ENCODE data around the gene SREBF1. TPM values are rescaled to one million over a fixed set of nuclear protein-coding genes. Genes with fewer than 3 reads are reported as not detected.

SREBF1 gene
- total and polyA plus RNA-seq, 8 donors: 13.1 to 207 (median 80.3) TPM

- Histone ChIP-seq H3K27me3 (no peaks in the 10 kb centered on the region), H3K4me1 (peaks cover 0 to 48% (median 14%) of the 10 kb centered on the region in 4 donors), H3K36me3 (peaks cover 15 to 63% (median 44%) of the 10 kb centered on the region in 4 donors), H3K4me3 (no peak overlapping the region), H3K27ac (peak overlapping the region in 2 of 5 donors; percentile 5 to 18), H3K9me3 (no peaks in the 10 kb centered on the region)
- TF ChIP-seq POLR2AphosphoS5 (IDR thresholded peaks at IDR 0.05) (no peak), EP300 (IDR thresholded peaks at IDR 0.05) (no peak), POLR2A (IDR thresholded peaks at IDR 0.05) (no peak)
- TF ChIP-seq, protein P1, sequence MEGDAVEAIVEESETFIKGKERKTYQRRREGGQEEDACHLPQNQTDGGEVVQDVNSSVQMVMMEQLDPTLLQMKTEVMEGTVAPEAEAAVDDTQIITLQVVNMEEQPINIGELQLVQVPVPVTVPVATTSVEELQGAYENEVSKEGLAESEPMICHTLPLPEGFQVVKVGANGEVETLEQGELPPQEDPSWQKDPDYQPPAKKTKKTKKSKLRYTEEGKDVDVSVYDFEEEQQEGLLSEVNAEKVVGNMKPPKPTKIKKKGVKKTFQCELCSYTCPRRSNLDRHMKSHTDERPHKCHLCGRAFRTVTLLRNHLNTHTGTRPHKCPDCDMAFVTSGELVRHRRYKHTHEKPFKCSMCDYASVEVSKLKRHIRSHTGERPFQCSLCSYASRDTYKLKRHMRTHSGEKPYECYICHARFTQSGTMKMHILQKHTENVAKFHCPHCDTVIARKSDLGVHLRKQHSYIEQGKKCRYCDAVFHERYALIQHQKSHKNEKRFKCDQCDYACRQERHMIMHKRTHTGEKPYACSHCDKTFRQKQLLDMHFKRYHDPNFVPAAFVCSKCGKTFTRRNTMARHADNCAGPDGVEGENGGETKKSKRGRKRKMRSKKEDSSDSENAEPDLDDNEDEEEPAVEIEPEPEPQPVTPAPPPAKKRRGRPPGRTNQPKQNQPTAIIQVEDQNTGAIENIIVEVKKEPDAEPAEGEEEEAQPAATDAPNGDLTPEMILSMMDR (IDR thresholded peaks at IDR 0.05): no peak
- WGBS, 5 donors: 80 to 88% (median 80%) methylated on average over 6 of the region's 6 CpGs
- intact Hi-C loops (cut with DNase I; ENCODE audit: low total_unique reads): no loop called here
- no peak for DNase-seq
These were observed 33.5 kb upstream of the SREBF1 start for GRCh38 chr17:17870247-17870646.

DNA sequence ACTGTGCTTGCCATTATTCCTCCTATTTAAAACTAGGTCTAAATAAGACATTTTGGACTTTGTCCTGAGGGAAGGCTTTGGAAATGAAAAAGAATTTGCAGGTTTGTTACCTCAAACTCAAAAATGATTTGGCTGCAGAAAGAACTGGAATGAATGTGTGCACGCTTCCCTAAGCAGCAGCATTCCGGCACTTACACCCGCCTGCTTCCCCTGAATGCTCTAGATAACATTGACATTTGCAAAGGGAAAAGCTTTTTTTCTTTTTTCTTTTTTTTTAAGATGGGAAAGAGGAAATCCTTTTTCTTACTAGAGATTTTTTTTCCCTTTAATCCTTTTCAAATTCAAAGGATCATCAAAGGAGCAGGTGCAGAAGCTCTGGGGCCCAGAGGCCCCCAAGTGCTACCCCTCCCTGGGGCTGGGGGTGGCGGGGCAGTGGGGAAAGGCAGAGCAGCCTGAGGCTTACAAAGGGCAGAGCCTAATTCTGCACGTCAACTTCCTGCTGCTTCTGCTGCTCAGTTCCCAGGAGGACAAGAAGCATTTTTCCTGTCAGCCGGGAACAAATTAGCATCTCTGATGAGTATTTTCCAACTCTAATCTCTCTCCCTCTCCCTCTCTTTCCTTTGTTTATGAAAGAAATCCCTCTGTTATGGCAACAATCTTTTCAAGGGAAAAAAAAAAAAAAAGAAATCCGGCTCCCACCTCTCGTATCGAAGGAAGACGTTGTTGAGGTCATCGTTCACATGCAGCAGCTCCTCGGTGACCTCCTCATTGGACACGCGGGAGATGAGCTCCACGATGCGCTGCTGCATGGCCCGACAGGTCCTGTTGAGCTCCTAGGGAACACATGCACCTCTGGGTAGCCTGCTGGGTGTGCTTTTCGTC lies 32.1 kb upstream of the SREBF1 start:
- TF ChIP-seq POLR2AphosphoS5 (IDR thresholded peaks at IDR 0.05) (peak in 2 of 3 donors; percentile 1 to 13), POLR2A (IDR thresholded peaks at IDR 0.05) (no peak)
- WGBS, 5 donors: 58 to 69% (median 60%) methylated on average over 18 of the region's 18 CpGs
- intact Hi-C loops (cut with DNase I; ENCODE audit: low total_unique reads): no loop called here
- H3K27ac ChIP-seq: peak overlapping the region in 4 of 5 donors; percentile 1 to 34 (median 25)
- peak in 1 of 2 donors; percentile 79 for DNase-seq
- H3K4me1 ChIP-seq: peaks cover 0 to 34% (median 14%) of the 10 kb centered on the region in 4 donors
- H3K27me3 ChIP-seq: no peaks in the 10 kb centered on the region
- no peak overlapping the region for H3K4me3 ChIP-seq
- H3K36me3 ChIP-seq: peaks cover 15 to 68% (median 51%) of the 10 kb centered on the region in 4 donors
- no peaks in the 10 kb centered on the region for H3K9me3 ChIP-seq

- no peaks in the 10 kb centered on the region for H3K9me3 ChIP-seq
- DNase-seq: no peak
- peaks cover 6 to 30% (median 16%) of the 10 kb centered on the region in 4 donors for H3K4me1 ChIP-seq
- peaks cover 15 to 67% (median 51%) of the 10 kb centered on the region in 4 donors for H3K36me3 ChIP-seq
- 94 to 97% (median 95%) methylated on average over 4 of the region's 4 CpGs for WGBS, 5 donors
- intact Hi-C loops (cut with DNase I; ENCODE audit: low total_unique reads): no loop called here
- TF ChIP-seq, protein P1 (IDR thresholded peaks at IDR 0.05): no peak
- no peak for TF ChIP-seq EP300 (IDR thresholded peaks at IDR 0.05)
- no peak for TF ChIP-seq POLR2A (IDR thresholded peaks at IDR 0.05)
- no peak for TF ChIP-seq POLR2AphosphoS5 (IDR thresholded peaks at IDR 0.05)
- peak overlapping the region in 1 of 5 donors; percentile 18 for H3K27ac ChIP-seq
- no peak overlapping the region for H3K4me3 ChIP-seq
- no peaks in the 10 kb centered on the region for H3K27me3 ChIP-seq
These were observed 30.1 kb upstream of the SREBF1 start for GRCh38 chr17:17866897-17867296.

DNA sequence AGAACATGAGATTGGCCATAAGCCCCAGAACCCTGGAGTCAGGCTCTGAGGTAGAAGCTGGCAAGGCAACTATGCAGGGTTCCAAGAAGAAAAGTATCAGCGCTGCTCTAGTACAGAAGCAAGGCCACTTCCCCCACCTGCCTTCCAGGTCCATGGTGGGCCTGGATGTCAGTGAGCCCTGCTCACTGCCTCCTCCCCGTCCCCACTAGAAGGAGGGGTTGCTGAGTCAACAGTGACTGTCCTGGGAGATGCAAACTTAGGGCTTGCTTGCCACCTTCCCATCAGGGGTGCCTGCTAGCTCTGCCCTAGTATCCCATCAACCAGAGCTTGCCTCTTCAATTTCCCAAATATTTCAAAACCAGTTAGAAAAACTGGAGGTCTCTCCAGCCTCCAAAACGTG lies 29.6 kb upstream of the SREBF1 start:
- 76 to 86% (median 82%) methylated on average over 3 of the region's 3 CpGs for WGBS, 5 donors
- Histone ChIP-seq H3K27ac (no peak overlapping the region), H3K4me1 (peaks cover 6 to 30% (median 16%) of the 10 kb centered on the region in 4 donors), H3K27me3 (no peaks in the 10 kb centered on the region), H3K4me3 (no peak overlapping the region), H3K36me3 (peaks cover 15 to 66% (median 55%) of the 10 kb centered on the region in 4 donors), H3K9me3 (no peaks in the 10 kb centered on the region)
- intact Hi-C loops (cut with DNase I; ENCODE audit: low total_unique reads): no loop called here
- no peak for DNase-seq
- TF ChIP-seq, protein P1 (IDR thresholded peaks at IDR 0.05): no peak
- no peak for TF ChIP-seq POLR2A (IDR thresholded peaks at IDR 0.05)
- no peak for TF ChIP-seq POLR2AphosphoS5 (IDR thresholded peaks at IDR 0.05)
- TF ChIP-seq EP300 (IDR thresholded peaks at IDR 0.05): no peak

Measured in stomach (tissue), 9 donors.